SK-N-SH treated with all-trans-retinoic acid at 6 μM for 48 hours (cell line): ENCODE data around the gene AMHR2.

ENCODE experiments used
- ATAC-seq: fragments of 200-7000 bp; cut with Tn5 transposase; 3 replicates; pipeline ENCODE4 v1.9.1; 2020; ENCODE audit warnings: mild to moderate bottlenecking, moderate library complexity
- ARNTL ChIP-seq: fragments of 450-650 bp; formaldehyde crosslinking; IDR thresholded peaks from 2 replicates; pipeline ENCODE4 v1.5.0; 2020; ENCODE audit warnings: low read depth, mild to moderate bottlenecking, moderate library complexity, borderline replicate concordance
- BACH2 ChIP-seq: fragments of 250-450 bp; sonication (Bioruptor Pico); IDR thresholded peaks from 2 replicates; pipeline ENCODE4 v1.9.0; 2021; ENCODE audit warnings: mild to moderate bottlenecking, borderline replicate concordance
- CREB5 ChIP-seq: fragments of 250-450 bp; sonication (Bioruptor Pico); IDR thresholded peaks from 2 replicates; pipeline ENCODE4 v1.5.1; 2020; ENCODE audit warnings: low read depth, mild to moderate bottlenecking, moderate library complexity
- CSDC2 ChIP-seq: fragments of 250-450 bp; sonication (Bioruptor Pico); IDR thresholded peaks from 2 replicates; pipeline ENCODE4 v1.5.0; 2020; ENCODE audit warnings: mild to moderate bottlenecking, moderate library complexity
- ESRRG ChIP-seq: fragments of 250-450 bp; sonication (Bioruptor Pico); IDR thresholded peaks from 2 replicates; pipeline ENCODE4 v1.6.1; 2021; ENCODE audit warnings: mild to moderate bottlenecking
- ISL1 ChIP-seq: fragments of 250-450 bp; sonication (Bioruptor Pico); IDR thresholded peaks from 2 replicates; pipeline ENCODE4 v2.1.2; 2022; ENCODE audit warnings: mild to moderate bottlenecking, moderate library complexity
- OSR1 ChIP-seq: fragments of 250-450 bp; sonication (Bioruptor Pico); IDR thresholded peaks from 2 replicates; pipeline ENCODE4 v1.8.0; 2022; ENCODE audit warnings: moderate library complexity, mild to moderate bottlenecking, inconsistent platforms
- POU6F1 ChIP-seq: fragments of 250-450 bp; sonication (Bioruptor Pico); IDR thresholded peaks from 2 replicates; pipeline ENCODE4 v1.8.0; 2021; ENCODE audit warnings: low read depth, mild to moderate bottlenecking, moderate library complexity, borderline replicate concordance
- RARB ChIP-seq: fragments of 250-450 bp; sonication (Bioruptor Pico); IDR thresholded peaks from 2 replicates; pipeline ENCODE4 v1.8.0; 2021; ENCODE audit warnings: mild to moderate bottlenecking, moderate library complexity
- SNAI2 ChIP-seq: fragments of 250-450 bp; sonication (Bioruptor Pico); IDR thresholded peaks from 2 replicates; pipeline ENCODE4 v1.5.0; 2020; ENCODE audit warnings: mild to moderate bottlenecking, moderate library complexity
- TOX ChIP-seq: fragments of 250-450 bp; sonication (Bioruptor Pico); IDR thresholded peaks from 2 replicates; pipeline ENCODE4 v1.8.0; 2021; ENCODE audit warnings: mild to moderate bottlenecking, moderate library complexity, borderline replicate concordance
- ZC3H10 ChIP-seq: fragments of 250-450 bp; sonication (Bioruptor Pico); IDR thresholded peaks from 2 replicates; pipeline ENCODE4 v1.5.1; 2021; ENCODE audit warnings: mild to moderate bottlenecking, moderate library complexity
- ZFP3 ChIP-seq: fragments of 250-450 bp; sonication (Bioruptor Pico); IDR thresholded peaks from 2 replicates; pipeline ENCODE4 v1.5.0; 2020; ENCODE audit warnings: mild to moderate bottlenecking, moderate library complexity
- ZFP30 ChIP-seq: fragments of 450-650 bp; formaldehyde crosslinking; IDR thresholded peaks from 2 replicates; pipeline ENCODE4 v1.5.0; 2022; ENCODE audit warnings: mild to moderate bottlenecking, moderate library complexity
- ZNF565 ChIP-seq: fragments of 450-650 bp; formaldehyde crosslinking; conservative IDR thresholded peaks from 2 replicates; pipeline ENCODE4 v1.5.0; 2020; ENCODE audit warnings: low read depth, mild to moderate bottlenecking, moderate library complexity
- ZNF70 ChIP-seq: fragments of 450-650 bp; formaldehyde crosslinking; IDR thresholded peaks from 2 replicates; pipeline ENCODE4 v1.5.0; 2020; ENCODE audit warnings: mild to moderate bottlenecking, moderate library complexity
- TF ChIP-seq, protein P1 (sequence below): fragments of 250-450 bp; sonication (Bioruptor Pico); IDR thresholded peaks from 2 replicates; pipeline ENCODE4 v1.5.0; 2020; ENCODE audit warnings: mild to moderate bottlenecking, moderate library complexity
- TF ChIP-seq, protein P2 (sequence below): fragments of 250-450 bp; sonication (Bioruptor Pico); IDR thresholded peaks from 2 replicates; pipeline ENCODE4 v1.5.1; 2021; ENCODE audit warnings: mild to moderate bottlenecking, moderate library complexity
- TF ChIP-seq, protein P3 (sequence below): fragments of 250-450 bp; sonication (Bioruptor Pico); IDR thresholded peaks from 2 replicates; pipeline ENCODE4 v1.8.0; 2020; ENCODE audit warnings: mild to moderate bottlenecking, moderate library complexity, borderline replicate concordance

AMHR2 gene

GRCh38 chr12:53424626-53425514 lies 1.2 kb downstream of the AMHR2 start (continued):
- TF ChIP-seq, protein P1, sequence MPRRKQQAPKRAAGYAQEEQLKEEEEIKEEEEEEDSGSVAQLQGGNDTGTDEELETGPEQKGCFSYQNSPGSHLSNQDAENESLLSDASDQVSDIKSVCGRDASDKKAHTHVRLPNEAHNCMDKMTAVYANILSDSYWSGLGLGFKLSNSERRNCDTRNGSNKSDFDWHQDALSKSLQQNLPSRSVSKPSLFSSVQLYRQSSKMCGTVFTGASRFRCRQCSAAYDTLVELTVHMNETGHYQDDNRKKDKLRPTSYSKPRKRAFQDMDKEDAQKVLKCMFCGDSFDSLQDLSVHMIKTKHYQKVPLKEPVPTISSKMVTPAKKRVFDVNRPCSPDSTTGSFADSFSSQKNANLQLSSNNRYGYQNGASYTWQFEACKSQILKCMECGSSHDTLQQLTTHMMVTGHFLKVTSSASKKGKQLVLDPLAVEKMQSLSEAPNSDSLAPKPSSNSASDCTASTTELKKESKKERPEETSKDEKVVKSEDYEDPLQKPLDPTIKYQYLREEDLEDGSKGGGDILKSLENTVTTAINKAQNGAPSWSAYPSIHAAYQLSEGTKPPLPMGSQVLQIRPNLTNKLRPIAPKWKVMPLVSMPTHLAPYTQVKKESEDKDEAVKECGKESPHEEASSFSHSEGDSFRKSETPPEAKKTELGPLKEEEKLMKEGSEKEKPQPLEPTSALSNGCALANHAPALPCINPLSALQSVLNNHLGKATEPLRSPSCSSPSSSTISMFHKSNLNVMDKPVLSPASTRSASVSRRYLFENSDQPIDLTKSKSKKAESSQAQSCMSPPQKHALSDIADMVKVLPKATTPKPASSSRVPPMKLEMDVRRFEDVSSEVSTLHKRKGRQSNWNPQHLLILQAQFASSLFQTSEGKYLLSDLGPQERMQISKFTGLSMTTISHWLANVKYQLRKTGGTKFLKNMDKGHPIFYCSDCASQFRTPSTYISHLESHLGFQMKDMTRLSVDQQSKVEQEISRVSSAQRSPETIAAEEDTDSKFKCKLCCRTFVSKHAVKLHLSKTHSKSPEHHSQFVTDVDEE (CRISPR knock-in tag), result no peak
- TF ChIP-seq OSR1 (CRISPR knock-in tag) (no peak), POU6F1 (CRISPR knock-in tag) (no peak), CSDC2 (CRISPR knock-in tag) (no peak), SNAI2 (CRISPR knock-in tag) (no peak), ZFP3 (CRISPR knock-in tag) (no peak), ESRRG (CRISPR knock-in tag) (no peak), TOX (CRISPR knock-in tag) (no peak), ZC3H10 (CRISPR knock-in tag) (no peak), ARNTL (CRISPR knock-in tag) (no peak)

DNA sequence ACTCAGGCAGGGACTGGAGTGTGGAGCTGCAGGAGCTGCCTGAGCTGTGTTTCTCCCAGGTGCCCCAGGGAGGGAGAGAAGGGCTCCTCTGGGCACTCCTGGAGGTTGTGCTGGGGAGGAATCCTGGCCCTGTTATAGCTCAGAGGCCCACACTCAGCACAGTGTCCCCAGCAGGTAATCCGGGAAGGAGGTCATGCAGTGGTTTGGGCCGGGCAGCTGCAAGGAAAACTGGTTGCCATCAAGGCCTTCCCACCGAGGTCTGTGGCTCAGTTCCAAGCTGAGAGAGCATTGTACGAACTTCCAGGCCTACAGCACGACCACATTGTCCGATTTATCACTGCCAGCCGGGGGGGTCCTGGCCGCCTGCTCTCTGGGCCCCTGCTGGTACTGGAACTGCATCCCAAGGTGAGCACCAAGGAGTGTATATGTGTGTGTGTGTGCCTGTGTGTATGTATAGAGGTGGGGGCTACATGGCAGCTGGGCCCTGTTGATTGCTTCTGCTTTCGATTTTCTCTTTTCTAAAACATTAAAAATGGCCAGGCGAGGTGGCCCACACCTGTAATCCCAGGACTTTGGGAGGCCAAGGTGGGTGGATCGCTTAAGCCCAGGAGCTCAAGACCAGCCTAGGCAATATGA lies 2.0 kb downstream of the AMHR2 start:
- TF ChIP-seq OSR1 (CRISPR knock-in tag), result no peak
- ATAC-seq, result no peak

- no peak for TF ChIP-seq CSDC2 (CRISPR knock-in tag)
- TF ChIP-seq ARNTL (CRISPR knock-in tag), result no peak
- TF ChIP-seq ISL1 (CRISPR knock-in tag), result no peak
- TF ChIP-seq, protein P2, sequence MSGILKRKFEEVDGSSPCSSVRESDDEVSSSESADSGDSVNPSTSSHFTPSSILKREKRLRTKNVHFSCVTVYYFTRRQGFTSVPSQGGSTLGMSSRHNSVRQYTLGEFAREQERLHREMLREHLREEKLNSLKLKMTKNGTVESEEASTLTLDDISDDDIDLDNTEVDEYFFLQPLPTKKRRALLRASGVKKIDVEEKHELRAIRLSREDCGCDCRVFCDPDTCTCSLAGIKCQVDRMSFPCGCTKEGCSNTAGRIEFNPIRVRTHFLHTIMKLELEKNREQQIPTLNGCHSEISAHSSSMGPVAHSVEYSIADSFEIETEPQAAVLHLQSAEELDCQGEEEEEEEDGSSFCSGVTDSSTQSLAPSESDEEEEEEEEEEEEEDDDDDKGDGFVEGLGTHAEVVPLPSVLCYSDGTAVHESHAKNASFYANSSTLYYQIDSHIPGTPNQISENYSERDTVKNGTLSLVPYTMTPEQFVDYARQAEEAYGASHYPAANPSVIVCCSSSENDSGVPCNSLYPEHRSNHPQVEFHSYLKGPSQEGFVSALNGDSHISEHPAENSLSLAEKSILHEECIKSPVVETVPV (CRISPR knock-in tag), result no peak
- no peak for TF ChIP-seq ZFP30
- TF ChIP-seq ZNF70, result no peak
- TF ChIP-seq ESRRG (CRISPR knock-in tag), result no peak
- no peak for TF ChIP-seq RARB
- TF ChIP-seq BACH2 (CRISPR knock-in tag), result no peak
- ATAC-seq, result peak; percentile 84
Observed at GRCh38 chr12:53427905-53428594, 4.4 kb downstream of the AMHR2 start.

GRCh38 chr12:53428741-53429140 lies 5.1 kb downstream of the AMHR2 start:
- no peak; the same call in 2 of the 3 replicates for ATAC-seq
- TF ChIP-seq ZNF70 (no peak), POU6F1 (CRISPR knock-in tag) (no peak), TOX (CRISPR knock-in tag) (no peak), BACH2 (CRISPR knock-in tag) (no peak), ZNF565 (no peak), OSR1 (CRISPR knock-in tag) (no peak), ZFP30 (no peak), CREB5 (CRISPR knock-in tag) (no peak)
- TF ChIP-seq, protein P3, sequence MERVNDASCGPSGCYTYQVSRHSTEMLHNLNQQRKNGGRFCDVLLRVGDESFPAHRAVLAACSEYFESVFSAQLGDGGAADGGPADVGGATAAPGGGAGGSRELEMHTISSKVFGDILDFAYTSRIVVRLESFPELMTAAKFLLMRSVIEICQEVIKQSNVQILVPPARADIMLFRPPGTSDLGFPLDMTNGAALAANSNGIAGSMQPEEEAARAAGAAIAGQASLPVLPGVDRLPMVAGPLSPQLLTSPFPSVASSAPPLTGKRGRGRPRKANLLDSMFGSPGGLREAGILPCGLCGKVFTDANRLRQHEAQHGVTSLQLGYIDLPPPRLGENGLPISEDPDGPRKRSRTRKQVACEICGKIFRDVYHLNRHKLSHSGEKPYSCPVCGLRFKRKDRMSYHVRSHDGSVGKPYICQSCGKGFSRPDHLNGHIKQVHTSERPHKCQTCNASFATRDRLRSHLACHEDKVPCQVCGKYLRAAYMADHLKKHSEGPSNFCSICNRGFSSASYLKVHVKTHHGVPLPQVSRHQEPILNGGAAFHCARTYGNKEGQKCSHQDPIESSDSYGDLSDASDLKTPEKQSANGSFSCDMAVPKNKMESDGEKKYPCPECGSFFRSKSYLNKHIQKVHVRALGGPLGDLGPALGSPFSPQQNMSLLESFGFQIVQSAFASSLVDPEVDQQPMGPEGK (CRISPR knock-in tag), result no peak
